KOPT-K1 (cell line): Measurements from ENCODE around the gene PKNOX2.

Source experiments
- H3K27ac ChIP-seq: fragments of 200-600 bp; sonication (generic); 2 replicates; pipeline ENCODE4 v1.5.1; 2016; ENCODE audit warnings: antibody characterized with exemption, mild to moderate bottlenecking, low read depth, low read length; ENCODE audit not compliant: poor library complexity, severe bottlenecking
- H3K36me3 ChIP-seq: fragments of 200-600 bp; sonication (generic); 2 replicates; pipeline ENCODE4 v1.5.1; 2017; ENCODE audit warnings: antibody characterized with exemption, mild to moderate bottlenecking, low read length, moderate library complexity; ENCODE audit not compliant: insufficient read depth
- H3K9me3 ChIP-seq: fragments of 200-600 bp; sonication (generic); 2 replicates; pipeline ENCODE4 v1.5.1; 2017; ENCODE audit warnings: antibody characterized with exemption, low read length, mild to moderate bottlenecking; ENCODE audit not compliant: insufficient read depth, poor library complexity, severe bottlenecking

Gene PKNOX2

DNA sequence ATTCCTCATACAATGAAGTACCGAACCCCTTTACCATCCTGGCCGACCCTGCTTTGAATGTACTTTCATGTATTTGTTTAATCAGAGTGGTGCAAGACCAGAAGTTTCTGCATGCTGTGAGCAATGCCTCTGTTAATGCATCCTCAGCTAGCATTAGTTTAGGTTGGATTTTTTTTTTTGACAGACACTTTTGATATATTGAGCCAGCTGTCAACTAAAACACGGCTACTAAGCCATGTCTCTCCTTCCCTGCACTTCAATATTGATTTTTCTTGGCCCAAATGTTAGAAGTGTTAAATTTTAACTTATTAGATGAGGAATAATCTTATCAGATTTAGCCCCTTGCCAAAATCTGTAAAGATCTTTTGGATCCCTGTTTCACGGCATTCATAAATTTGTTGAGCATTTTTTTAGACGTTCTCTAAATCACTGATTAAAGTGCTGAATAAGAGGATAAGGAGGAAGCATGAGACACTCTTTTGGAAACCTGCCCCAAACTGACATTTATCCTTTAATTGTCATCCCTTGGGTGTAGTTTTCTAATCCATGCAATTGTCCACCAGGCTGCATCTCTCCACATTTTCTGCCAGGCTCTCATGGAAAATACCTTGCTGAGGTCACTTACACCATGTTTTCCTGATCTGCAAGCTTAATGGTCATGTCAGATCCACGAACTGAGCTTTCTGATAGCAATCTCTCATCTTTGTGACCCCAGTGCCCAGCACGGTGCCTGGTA is 200.8 kb downstream of the PKNOX2 start:
- Histone ChIP-seq H3K27ac (no peak overlapping the region), H3K9me3 (no peaks in the 10 kb centered on the region), H3K36me3 (no peaks in the 10 kb centered on the region)

DNA sequence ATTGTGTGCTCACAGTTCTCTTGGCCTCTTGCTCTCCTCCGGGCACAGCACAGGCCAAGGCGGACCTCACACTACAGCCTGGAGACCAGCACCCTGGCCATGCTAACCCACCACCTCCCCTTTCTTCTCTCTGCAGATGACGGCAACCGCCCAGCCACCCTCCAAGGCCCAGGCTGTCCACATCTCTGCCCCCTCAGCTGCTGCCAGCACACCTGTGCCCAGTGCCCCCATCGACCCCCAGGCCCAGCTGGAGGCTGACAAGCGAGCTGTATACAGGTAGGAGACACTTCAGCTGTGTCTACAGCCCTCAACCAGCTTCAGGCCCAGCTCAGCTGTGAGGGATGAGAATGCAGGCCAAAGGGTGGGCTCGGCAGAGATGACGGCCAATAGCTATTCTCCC is 203.2 kb downstream of the PKNOX2 start:
- H3K27ac ChIP-seq, result no peak overlapping the region
- H3K9me3 ChIP-seq, result no peaks in the 10 kb centered on the region

DNA sequence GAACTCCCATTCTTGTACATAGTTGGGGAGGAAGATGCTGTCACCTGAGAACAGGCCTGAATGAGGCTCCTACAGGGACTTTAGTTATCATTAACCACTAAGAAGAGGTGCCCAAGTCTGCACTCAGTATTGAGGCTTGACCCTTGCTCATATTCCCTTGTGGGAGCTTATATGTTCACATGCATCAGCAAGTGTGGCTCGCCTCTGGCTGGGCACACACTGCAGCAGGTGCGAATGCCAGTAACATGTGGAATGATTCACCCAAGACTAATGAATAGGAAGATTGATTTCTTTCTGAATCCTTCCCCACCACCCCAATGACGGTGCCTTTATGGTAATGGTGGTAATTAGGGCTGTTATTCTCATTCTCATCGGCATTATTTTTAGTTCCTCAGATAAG is 204.2 kb downstream of the PKNOX2 start:
- no peak overlapping the region for H3K27ac ChIP-seq
- H3K9me3 ChIP-seq, result no peaks in the 10 kb centered on the region
- H3K36me3 ChIP-seq, result no peaks in the 10 kb centered on the region

More for the DNA sequence above, 203.2 kb downstream of the PKNOX2 start:
- no peaks in the 10 kb centered on the region for H3K36me3 ChIP-seq

DNA sequence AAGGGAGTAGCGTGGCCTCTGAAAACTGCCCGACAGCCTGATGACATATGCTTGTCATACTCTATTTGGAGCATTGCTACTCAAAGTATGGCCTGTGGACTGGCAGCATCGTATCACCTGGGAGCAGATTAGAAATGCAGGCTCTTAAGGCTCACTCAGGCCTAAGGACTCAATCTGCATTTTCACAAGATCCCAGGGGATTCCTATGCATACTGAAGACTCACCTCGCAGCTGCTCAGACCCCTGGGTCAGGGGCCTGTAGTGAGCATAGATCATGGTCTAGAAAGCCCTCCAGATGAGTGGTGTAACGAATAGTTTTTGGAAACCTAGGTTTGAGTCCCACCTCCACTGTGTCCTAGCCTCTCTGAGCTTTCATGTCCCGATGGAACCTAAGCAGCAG is 205.3 kb downstream of the PKNOX2 start:
- Histone ChIP-seq H3K9me3 (no peaks in the 10 kb centered on the region), H3K36me3 (no peaks in the 10 kb centered on the region), H3K27ac (no peak overlapping the region)

GRCh38 chr11:125370561-125371389 is 206.2 kb downstream of the PKNOX2 start:
- no peaks in the 10 kb centered on the region for H3K36me3 ChIP-seq
- no peaks in the 10 kb centered on the region for H3K9me3 ChIP-seq
- no peak overlapping the region for H3K27ac ChIP-seq

DNA sequence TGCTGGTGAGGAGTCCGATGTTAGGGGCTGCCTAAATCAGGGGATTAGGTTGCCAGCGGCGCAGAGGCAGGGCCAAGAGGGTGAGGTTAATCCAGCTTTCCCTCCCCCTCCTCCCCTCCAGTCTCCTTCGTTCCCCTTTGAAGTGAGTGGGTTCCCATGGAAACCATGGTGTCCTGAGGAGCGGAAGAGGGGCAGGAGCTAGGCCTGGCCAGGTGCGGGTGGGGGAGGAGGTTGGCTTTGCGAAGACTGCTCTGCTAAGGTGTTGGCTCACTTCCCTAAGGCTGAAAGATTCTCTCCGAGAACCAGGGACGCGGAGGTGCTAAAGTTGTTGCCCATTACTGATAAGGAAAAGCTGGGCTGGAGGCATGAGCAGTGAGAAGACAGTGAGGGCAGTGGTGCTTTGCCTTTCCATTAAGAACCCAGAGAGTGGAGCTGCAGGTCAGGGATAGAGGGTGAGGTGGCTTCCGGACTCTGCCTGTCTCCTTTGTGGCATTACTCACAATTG is 206.9 kb downstream of the PKNOX2 start:
- Histone ChIP-seq H3K36me3 (no peaks in the 10 kb centered on the region), H3K9me3 (no peaks in the 10 kb centered on the region), H3K27ac (no peak overlapping the region)

- Histone ChIP-seq H3K9me3 (no peaks in the 10 kb centered on the region), H3K36me3 (no peaks in the 10 kb centered on the region), H3K27ac (no peak overlapping the region)
These were observed 207.5 kb downstream of the PKNOX2 start for GRCh38 chr11:125372088-125372487.

DNA sequence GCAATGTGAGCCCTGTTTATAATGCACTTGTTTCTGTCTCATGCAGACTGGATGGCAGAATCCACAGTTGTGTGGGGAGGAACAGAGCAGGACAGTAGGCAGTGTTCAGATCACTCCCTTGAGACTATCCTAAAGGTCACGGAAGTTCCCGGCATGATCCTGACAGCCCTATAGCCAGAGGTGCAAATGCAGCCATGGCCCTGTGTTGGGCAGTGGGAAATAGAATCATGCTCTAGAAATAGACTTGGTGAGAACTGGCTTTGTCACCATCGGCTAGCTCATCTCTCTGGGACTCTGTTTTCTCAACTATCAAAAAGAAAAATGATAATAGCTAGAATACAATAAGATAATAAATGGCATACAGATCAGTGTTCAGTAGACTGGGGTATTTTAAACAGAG is 208.4 kb downstream of the PKNOX2 start:
- no peaks in the 10 kb centered on the region for H3K9me3 ChIP-seq

GRCh38 chr11:125373426-125374391 is 209.2 kb downstream of the PKNOX2 start:
- Histone ChIP-seq H3K9me3 (no peaks in the 10 kb centered on the region), H3K27ac (no peak overlapping the region), H3K36me3 (no peaks in the 10 kb centered on the region)

More for the DNA sequence above, 208.4 kb downstream of the PKNOX2 start:
- Histone ChIP-seq H3K27ac (no peak overlapping the region), H3K36me3 (no peaks in the 10 kb centered on the region)

DNA sequence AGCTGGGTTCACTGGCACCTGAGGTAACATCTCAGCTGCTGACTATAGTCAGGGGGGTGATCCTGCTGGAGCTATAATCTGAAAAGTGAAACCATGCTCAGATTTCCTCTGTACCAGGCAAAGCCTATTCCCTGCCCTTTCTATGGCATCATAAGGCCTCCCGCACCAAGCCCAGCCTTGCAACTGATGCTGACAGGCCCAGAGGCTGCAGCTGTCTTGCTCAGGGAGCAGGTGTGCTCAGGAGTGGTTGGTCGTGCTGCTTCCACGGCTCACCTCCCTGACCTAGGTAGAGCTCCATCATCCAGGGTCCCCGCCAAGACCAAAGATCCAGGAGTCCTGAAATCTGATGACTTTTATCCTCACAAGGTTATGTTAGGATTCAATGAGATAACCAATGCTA is 209.8 kb downstream of the PKNOX2 start:
- H3K27ac ChIP-seq, result no peak overlapping the region
- H3K9me3 ChIP-seq, result no peaks in the 10 kb centered on the region
- H3K36me3 ChIP-seq, result no peaks in the 10 kb centered on the region

DNA sequence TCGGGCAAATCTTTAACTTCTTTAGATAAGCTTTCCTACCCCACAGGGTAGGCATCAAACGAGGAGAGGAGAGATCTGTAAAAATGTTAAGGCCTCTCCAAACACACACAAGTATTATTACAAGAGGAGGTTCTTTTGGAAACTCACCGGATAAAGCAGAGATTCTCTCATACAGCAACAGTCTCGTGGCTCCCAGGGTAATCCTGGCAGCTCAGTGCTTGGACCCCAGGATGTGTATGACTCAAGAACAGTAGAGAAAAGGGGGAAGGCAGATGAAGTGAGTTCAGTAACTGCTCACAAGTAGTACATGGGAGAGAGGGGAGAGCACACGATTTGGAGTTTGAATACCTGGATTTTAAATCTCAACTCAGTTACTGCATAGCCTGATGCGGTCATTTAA is 210.6 kb downstream of the PKNOX2 start:
- H3K27ac ChIP-seq, result no peak overlapping the region

GRCh38 chr11:125376117-125376516 is 211.6 kb downstream of the PKNOX2 start:
- no peaks in the 10 kb centered on the region for H3K36me3 ChIP-seq
- H3K27ac ChIP-seq, result no peak overlapping the region
- H3K9me3 ChIP-seq, result no peaks in the 10 kb centered on the region

More for the DNA sequence above, 210.6 kb downstream of the PKNOX2 start:
- H3K36me3 ChIP-seq, result no peaks in the 10 kb centered on the region
- no peaks in the 10 kb centered on the region for H3K9me3 ChIP-seq

DNA sequence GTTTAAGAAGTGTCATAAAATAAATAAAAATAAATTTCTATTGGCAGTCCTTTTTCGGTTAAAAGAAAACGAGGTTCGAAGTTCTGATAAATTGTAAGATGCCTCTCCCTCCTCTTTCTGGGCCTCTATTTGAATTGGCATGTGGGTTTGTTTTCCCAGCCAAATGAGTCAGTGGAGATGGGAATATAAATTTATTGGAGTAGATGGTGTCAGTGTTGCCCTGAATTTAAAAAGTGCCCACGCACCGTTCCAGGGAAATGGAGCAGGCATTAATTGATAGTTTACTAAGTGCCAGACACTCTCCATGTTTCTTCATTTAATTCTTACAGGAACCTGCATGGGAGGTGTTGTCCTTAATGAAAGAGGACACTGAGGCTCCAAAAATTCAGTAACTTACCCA is 212.3 kb downstream of the PKNOX2 start:
- H3K36me3 ChIP-seq, result no peaks in the 10 kb centered on the region
- no peaks in the 10 kb centered on the region for H3K9me3 ChIP-seq
- H3K27ac ChIP-seq, result no peak overlapping the region

DNA sequence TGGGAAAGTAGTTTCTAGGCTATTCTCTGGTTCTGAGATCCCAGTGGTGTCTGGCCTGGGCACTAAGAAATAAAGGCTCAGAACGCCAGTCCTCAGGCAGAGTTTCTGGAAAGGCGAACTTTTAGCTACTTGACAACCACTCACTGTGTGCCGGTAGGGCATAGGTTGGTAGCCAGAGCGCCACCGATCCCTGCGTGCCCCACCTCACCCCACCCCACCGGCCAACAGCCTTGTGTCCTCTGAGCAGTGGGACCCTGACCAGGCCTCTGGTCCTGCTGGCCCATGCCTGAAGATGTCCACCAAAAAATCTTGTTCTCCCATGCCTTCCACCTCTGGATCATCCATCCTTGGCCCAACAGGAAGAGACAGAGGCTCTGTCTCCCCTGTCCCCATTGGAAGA is 213.5 kb downstream of the PKNOX2 start:
- Histone ChIP-seq H3K27ac (no peak overlapping the region), H3K36me3 (no peaks in the 10 kb centered on the region), H3K9me3 (no peaks in the 10 kb centered on the region)

DNA sequence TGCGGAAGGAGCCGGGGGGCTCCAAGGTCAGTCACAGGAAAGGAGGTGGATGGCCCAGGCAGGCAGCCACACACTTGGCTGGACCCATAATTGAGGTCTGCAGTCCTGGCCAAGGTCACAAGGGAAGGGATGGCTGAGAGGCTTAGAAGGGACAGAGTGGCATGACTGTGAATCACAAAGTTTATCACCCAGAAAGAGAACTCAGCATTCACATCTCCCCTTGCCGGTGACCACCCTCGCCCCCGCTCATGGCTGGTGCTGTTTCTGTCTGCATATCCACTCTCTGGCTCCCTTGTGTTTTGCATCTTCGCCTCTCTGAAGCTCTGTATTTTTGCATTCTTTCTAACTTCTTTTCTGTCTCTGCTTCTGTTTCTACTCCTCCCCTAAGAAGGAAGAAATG is 214.0 kb downstream of the PKNOX2 start:
- no peaks in the 10 kb centered on the region for H3K9me3 ChIP-seq
- H3K27ac ChIP-seq, result no peak overlapping the region
- H3K36me3 ChIP-seq, result no peaks in the 10 kb centered on the region
